DOHH2 (cell line): ENCODE measurements around the gene TGFBR2.

Experiments used
- H3F3A ChIP-seq: fragments of 200-600 bp; sonication (generic), shearing (Covaris generic); 2 replicates; pipeline ENCODE4 v1.6.0; 2016; ENCODE audit warnings: antibody characterized with exemption, mild to moderate bottlenecking; ENCODE audit not compliant: control insufficient read depth, insufficient read depth
- H3K27ac ChIP-seq: fragments of 200-600 bp; sonication (generic); 2 replicates; pipeline ENCODE4 v1.5.1; 2014; ENCODE audit warnings: low read depth, mild to moderate bottlenecking, low read length, moderate library complexity
- H3K27me3 ChIP-seq: fragments of 200-600 bp; sonication (generic); 2 replicates; pipeline ENCODE4 v1.6.1; 2014; ENCODE audit warnings: mild to moderate bottlenecking, low read length, mixed read lengths; ENCODE audit not compliant: control insufficient read depth
- H3K36me3 ChIP-seq: fragments of 200-600 bp; sonication (generic); 2 replicates; pipeline ENCODE4 v1.6.1; 2014; ENCODE audit warnings: mild to moderate bottlenecking, low read length, moderate library complexity, mixed read lengths; ENCODE audit not compliant: control insufficient read depth
- H3K4me1 ChIP-seq: fragments of 200-600 bp; sonication (generic); 2 replicates; pipeline ENCODE4 v1.6.1; 2014; ENCODE audit warnings: mild to moderate bottlenecking, low read length, mixed read lengths; ENCODE audit not compliant: control insufficient read depth
- H3K4me2 ChIP-seq: fragments of 200-600 bp; sonication (generic); 2 replicates; pipeline ENCODE4 v1.6.0; 2014; ENCODE audit warnings: mild to moderate bottlenecking, low read length, moderate library complexity
- H3K4me3 ChIP-seq: fragments of 200-600 bp; sonication (generic); 2 replicates; pipeline ENCODE4 v1.5.1; 2014; ENCODE audit warnings: mild to moderate bottlenecking, low read length, mixed read lengths
- H3K79me2 ChIP-seq: fragments of 200-600 bp; sonication (generic); 2 replicates; pipeline ENCODE4 v1.6.1; 2014; ENCODE audit warnings: mild to moderate bottlenecking, low read length, mixed read lengths; ENCODE audit not compliant: control insufficient read depth
- H3K9me2 ChIP-seq: fragments of 200-600 bp; sonication (generic); replicated peaks from 2 replicates; pipeline ENCODE4 v1.6.1; 2014; ENCODE audit warnings: mild to moderate bottlenecking, low read length, mixed read lengths; ENCODE audit not compliant: control insufficient read depth
- H3K9me3 ChIP-seq: fragments of 200-600 bp; sonication (generic); 2 replicates; pipeline ENCODE4 v1.6.1; 2014; ENCODE audit warnings: antibody characterized with exemption, low read length, mixed read lengths; ENCODE audit not compliant: control insufficient read depth, insufficient read depth
- H4K20me1 ChIP-seq: fragments of 200-600 bp; sonication (generic); 2 replicates; pipeline ENCODE4 v1.6.0; 2014; ENCODE audit warnings: low read depth, mild to moderate bottlenecking, antibody characterized with exemption, low read length, moderate library complexity; ENCODE audit not compliant: control insufficient read depth, insufficient read depth
- CTCF ChIP-seq: fragments of 200-600 bp; sonication (generic); IDR thresholded peaks from one replicate; pipeline ENCODE4 v1.5.1; 2014; ENCODE audit warnings: antibody characterized with exemption, mild to moderate bottlenecking, low read depth, low read length; ENCODE audit not compliant: poor library complexity, severe bottlenecking
- EZH2phosphoT487 ChIP-seq: fragments of 200-600 bp; sonication (generic); IDR thresholded peaks from 2 replicates; pipeline ENCODE4 v1.6.1; 2017; ENCODE audit warnings: borderline replicate concordance, mild to moderate bottlenecking, antibody characterized with exemption, low read length, moderate library complexity, mixed read lengths

TGFBR2 gene

GRCh38 chr3:30702038-30702827 lies 95.8 kb downstream of the TGFBR2 start:
- no peaks in the 10 kb centered on the region for H3K27me3 ChIP-seq
- no peak overlapping the region for H3K27ac ChIP-seq
- H4K20me1 ChIP-seq, result no peaks in the 10 kb centered on the region
- TF ChIP-seq CTCF, result no peak
- TF ChIP-seq EZH2phosphoT487, result no peak
- H3F3A ChIP-seq, result no peaks in the 10 kb centered on the region
- H3K4me3 ChIP-seq, result no peak overlapping the region
- no peaks in the 10 kb centered on the region for H3K9me2 ChIP-seq
- H3K36me3 ChIP-seq, result no peaks in the 10 kb centered on the region
- H3K4me1 ChIP-seq, result no peaks in the 10 kb centered on the region; the same call in none of the 2 replicates
- no peak overlapping the region for H3K4me2 ChIP-seq
- peaks cover 7% of the 10 kb centered on the region for H3K9me3 ChIP-seq
- no peaks in the 10 kb centered on the region for H3K79me2 ChIP-seq

DNA sequence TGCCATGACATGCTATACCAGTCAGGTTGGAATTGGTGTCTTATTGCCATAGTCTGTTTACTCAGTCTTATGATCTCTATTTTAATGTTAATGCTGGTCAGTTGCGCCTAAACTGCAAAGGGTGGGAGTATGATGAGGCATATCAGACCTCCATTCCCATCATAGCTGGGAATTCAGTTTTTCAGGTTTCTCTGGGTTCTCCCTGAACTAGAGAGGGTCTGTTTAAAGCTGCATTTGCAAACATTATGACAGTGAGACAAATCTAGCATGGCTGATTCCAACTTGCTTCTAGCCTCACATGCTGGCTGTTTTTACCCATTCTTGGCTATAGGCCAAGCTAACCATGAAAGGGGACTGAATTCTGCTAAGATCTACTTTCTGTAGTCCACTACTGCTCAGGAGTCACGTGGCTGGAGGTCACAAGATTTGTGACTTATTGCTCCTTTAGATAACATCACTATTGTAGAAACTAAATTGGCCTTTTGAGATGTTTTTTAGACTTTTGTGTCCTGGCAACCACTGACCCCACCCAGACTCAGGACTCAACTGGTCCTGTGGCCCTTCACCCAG lies 96.5 kb downstream of the TGFBR2 start:
- no peak overlapping the region for H3K27ac ChIP-seq
- no peaks in the 10 kb centered on the region for H3K36me3 ChIP-seq
- H3F3A ChIP-seq, result no peaks in the 10 kb centered on the region
- H3K4me3 ChIP-seq, result no peak overlapping the region
- H3K9me3 ChIP-seq, result peaks cover 7% of the 10 kb centered on the region
- TF ChIP-seq EZH2phosphoT487 (no peak), CTCF (no peak)
- no peaks in the 10 kb centered on the region for H3K79me2 ChIP-seq
- H3K9me2 ChIP-seq, result no peaks in the 10 kb centered on the region
- H3K4me1 ChIP-seq, result no peaks in the 10 kb centered on the region
- no peaks in the 10 kb centered on the region for H4K20me1 ChIP-seq
- H3K27me3 ChIP-seq, result no peaks in the 10 kb centered on the region
- H3K4me2 ChIP-seq, result no peak overlapping the region

GRCh38 chr3:30704931-30705890 lies 98.8 kb downstream of the TGFBR2 start:
- no peak overlapping the region for H3K4me2 ChIP-seq
- no peaks in the 10 kb centered on the region for H3K27me3 ChIP-seq
- H3K27ac ChIP-seq, result no peak overlapping the region
- no peaks in the 10 kb centered on the region for H3K36me3 ChIP-seq
- no peaks in the 10 kb centered on the region for H3K9me2 ChIP-seq
- H3K9me3 ChIP-seq, result peaks cover 7% of the 10 kb centered on the region
- no peaks in the 10 kb centered on the region for H3K4me1 ChIP-seq
- no peak overlapping the region for H3K4me3 ChIP-seq
- TF ChIP-seq CTCF (no peak), EZH2phosphoT487 (no peak)
- H3F3A ChIP-seq, result no peaks in the 10 kb centered on the region
- no peaks in the 10 kb centered on the region for H4K20me1 ChIP-seq
- H3K79me2 ChIP-seq, result no peaks in the 10 kb centered on the region
